ENCODE data around the gene GCK.

DNA sequence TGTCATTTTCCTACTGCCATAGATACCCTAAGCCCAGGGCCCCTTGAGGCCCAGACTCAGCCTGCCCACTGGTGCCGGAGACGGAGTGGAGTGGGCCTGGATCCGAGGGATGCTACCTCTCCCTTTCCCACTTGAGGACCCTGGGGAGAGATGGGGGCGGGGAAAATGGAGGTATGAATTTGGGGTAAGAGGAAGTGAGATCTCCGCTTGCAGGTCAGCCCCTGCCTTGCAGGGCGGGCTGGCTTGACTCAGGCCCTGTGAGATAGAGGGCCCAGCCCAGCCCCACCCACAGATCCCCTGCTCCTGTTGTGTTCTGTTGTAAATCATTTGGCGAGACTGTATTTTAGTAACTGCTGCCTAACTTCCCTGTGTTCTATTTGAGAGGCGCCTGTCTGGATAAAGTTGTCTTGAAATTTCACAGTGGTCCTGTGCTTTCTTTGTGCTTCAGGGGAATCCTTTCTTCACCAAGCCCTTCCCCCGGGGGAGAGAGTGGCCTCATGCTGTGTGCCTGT, 24.7 kb upstream of the GCK start:
- TF ChIP-seq SIN3A (IDR thresholded peaks at IDR 0.05; ENCODE audit: borderline replicate concordance, insufficient read depth, low read length) (no peak), TAF1 (IDR thresholded peaks at IDR 0.05; ENCODE audit: borderline replicate concordance, insufficient read depth, low read length) (no peak), POLR2AphosphoS5 (IDR thresholded peaks at IDR 0.05; ENCODE audit: low read depth, low read length) (0 out of 2 replicates have a peak, but pooled peaks have one; percentile 19)
- TF ChIP-seq, protein P1, sequence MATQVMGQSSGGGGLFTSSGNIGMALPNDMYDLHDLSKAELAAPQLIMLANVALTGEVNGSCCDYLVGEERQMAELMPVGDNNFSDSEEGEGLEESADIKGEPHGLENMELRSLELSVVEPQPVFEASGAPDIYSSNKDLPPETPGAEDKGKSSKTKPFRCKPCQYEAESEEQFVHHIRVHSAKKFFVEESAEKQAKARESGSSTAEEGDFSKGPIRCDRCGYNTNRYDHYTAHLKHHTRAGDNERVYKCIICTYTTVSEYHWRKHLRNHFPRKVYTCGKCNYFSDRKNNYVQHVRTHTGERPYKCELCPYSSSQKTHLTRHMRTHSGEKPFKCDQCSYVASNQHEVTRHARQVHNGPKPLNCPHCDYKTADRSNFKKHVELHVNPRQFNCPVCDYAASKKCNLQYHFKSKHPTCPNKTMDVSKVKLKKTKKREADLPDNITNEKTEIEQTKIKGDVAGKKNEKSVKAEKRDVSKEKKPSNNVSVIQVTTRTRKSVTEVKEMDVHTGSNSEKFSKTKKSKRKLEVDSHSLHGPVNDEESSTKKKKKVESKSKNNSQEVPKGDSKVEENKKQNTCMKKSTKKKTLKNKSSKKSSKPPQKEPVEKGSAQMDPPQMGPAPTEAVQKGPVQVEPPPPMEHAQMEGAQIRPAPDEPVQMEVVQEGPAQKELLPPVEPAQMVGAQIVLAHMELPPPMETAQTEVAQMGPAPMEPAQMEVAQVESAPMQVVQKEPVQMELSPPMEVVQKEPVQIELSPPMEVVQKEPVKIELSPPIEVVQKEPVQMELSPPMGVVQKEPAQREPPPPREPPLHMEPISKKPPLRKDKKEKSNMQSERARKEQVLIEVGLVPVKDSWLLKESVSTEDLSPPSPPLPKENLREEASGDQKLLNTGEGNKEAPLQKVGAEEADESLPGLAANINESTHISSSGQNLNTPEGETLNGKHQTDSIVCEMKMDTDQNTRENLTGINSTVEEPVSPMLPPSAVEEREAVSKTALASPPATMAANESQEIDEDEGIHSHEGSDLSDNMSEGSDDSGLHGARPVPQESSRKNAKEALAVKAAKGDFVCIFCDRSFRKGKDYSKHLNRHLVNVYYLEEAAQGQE (IDR thresholded peaks at IDR 0.05; ENCODE audit: insufficient read depth in 1 of 2, low read depth in 2 of 2, low read length in 2 of 2): no peak
